Suprapubic skin (tissue), 4 donors: ENCODE measurements around the gene TBC1D1. TPM values are rescaled to one million over a fixed set of nuclear protein-coding genes. Genes with fewer than 3 reads are reported as not detected.
"Not testable (repeated sequence)": the region's sequence is repeated elsewhere in the genome, so short reads cannot be mapped to it uniquely, and the experiment has no call there.

Source experiments
- DNase-seq, 2 donors: peaks; one replicate each; pipeline ENCODE4 v3.0.0-alpha.2; 2019; ENCODE audit warnings: low spot score in 2 of 2
- H3K27ac ChIP-seq: fragments of 200-600 bp; sonication (generic); one replicate; pipeline ENCODE4 v1.5.1; 2019
- H3K27me3 ChIP-seq: fragments of 200-600 bp; sonication (generic); one replicate; pipeline ENCODE4 v1.5.1; 2019
- H3K36me3 ChIP-seq: fragments of 200-600 bp; sonication (generic); one replicate; pipeline ENCODE4 v1.5.1; 2019
- H3K4me1 ChIP-seq: fragments of 200-600 bp; sonication (generic); one replicate; pipeline ENCODE4 v1.5.1; 2019
- H3K4me3 ChIP-seq: fragments of 200-600 bp; sonication (generic); one replicate; pipeline ENCODE4 v1.5.1; 2019; ENCODE audit warnings: mild to moderate bottlenecking
- H3K9me3 ChIP-seq: fragments of 200-600 bp; sonication (generic); one replicate; pipeline ENCODE4 v1.5.1; 2019
- EP300 ChIP-seq: sonication (generic); formaldehyde crosslinking; IDR thresholded peaks from one replicate; pipeline ENCODE4 v1.6.1; 2017; ENCODE audit warnings: antibody characterized with exemption
- POLR2A ChIP-seq, 2 donors: fragments of 450-650 bp; IDR thresholded peaks; one replicate each; pipeline ENCODE4 v1.6.1; 2017; ENCODE audit warnings: antibody characterized with exemption in 2 of 2, mild to moderate bottlenecking in 2 of 2, moderate library complexity in 2 of 2
- POLR2AphosphoS5 ChIP-seq, 3 donors: sonication (generic); formaldehyde crosslinking; IDR thresholded peaks; one replicate each; pipeline ENCODE4 v1.6.1; 2017; ENCODE audit warnings: antibody characterized with exemption in 3 of 3
- WGBS: methylation state at CpG from one replicate; pipeline ENCODE4 v1.1.5; 2018; 5-methylcytosine and 5-hydroxymethylcytosine counted together
- total RNA-seq, 4 donors: library from RNA; depleted of rRNA; stranded (reverse); fragments of >200 nt; gene quantifications; one replicate each; pipeline ENCODE4 v1.1.0, GENCODE V29; 2016
- TF ChIP-seq, protein P1 (sequence below), 2 donors: fragments of 200-600 bp in 1 of 2; fragments of 450-650 bp in 1 of 2; sonication (generic) in 1 of 2; IDR thresholded peaks; one replicate each; pipeline ENCODE4 v1.5.1; 2016 to 2019; ENCODE audit warnings: antibody characterized with exemption in 2 of 2, mild to moderate bottlenecking in 1 of 2, moderate library complexity in 1 of 2

Gene TBC1D1
- total RNA-seq, 4 donors from 2014 or later: 16.3 to 32.0 (median 22.2) TPM

DNA sequence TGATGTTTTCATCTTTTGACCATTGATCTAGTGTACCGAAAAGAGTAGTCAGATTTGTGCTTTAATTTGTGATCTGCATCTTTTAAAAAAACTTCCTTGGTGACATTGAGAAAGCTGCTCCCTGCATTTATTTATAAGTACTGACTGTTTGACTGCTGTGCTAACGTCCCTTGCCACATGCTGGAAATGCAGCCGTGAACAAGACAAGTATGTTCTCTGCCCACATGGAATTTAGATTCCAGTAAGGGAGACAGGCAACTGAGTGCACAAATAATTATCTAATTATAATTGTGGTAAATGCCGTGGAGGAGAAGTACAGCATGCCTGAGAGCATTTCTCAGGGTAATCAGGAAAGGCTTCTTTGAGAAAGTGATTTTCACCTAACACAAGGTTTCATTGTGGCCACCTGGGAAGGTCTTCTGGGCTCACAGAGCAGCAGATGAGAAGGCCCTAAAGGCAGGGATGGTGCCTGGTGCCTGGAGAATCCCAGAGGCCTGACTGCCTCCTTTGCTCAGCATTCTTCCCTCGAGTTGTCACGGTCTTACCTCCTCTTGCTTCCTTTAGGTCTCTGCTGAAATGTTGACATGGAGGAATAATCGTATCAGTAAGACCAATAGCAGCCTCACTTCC lies 125.1 kb downstream of the TBC1D1 start:
- no peaks in the 10 kb centered on the region for H3K4me1 ChIP-seq
- H3K27ac ChIP-seq: no peak overlapping the region
- no peaks in the 10 kb centered on the region for H3K27me3 ChIP-seq
- 78% methylated on average over 7 of the region's 7 CpGs for WGBS
- no peak overlapping the region for H3K4me3 ChIP-seq
- DNase-seq: no peak
- H3K9me3 ChIP-seq: no peaks in the 10 kb centered on the region
- TF ChIP-seq EP300: no peak
- no peak for TF ChIP-seq POLR2AphosphoS5 (IDR thresholded peaks at IDR 0.05)
- TF ChIP-seq POLR2A (IDR thresholded peaks at IDR 0.05): no peak
- TF ChIP-seq, protein P1, sequence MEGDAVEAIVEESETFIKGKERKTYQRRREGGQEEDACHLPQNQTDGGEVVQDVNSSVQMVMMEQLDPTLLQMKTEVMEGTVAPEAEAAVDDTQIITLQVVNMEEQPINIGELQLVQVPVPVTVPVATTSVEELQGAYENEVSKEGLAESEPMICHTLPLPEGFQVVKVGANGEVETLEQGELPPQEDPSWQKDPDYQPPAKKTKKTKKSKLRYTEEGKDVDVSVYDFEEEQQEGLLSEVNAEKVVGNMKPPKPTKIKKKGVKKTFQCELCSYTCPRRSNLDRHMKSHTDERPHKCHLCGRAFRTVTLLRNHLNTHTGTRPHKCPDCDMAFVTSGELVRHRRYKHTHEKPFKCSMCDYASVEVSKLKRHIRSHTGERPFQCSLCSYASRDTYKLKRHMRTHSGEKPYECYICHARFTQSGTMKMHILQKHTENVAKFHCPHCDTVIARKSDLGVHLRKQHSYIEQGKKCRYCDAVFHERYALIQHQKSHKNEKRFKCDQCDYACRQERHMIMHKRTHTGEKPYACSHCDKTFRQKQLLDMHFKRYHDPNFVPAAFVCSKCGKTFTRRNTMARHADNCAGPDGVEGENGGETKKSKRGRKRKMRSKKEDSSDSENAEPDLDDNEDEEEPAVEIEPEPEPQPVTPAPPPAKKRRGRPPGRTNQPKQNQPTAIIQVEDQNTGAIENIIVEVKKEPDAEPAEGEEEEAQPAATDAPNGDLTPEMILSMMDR (IDR thresholded peaks at IDR 0.05): no peak
- peaks cover 13% of the 10 kb centered on the region for H3K36me3 ChIP-seq

- H3K36me3 ChIP-seq: peaks cover 19% of the 10 kb centered on the region
- no peak overlapping the region for H3K4me3 ChIP-seq
- DNase-seq: no peak
- no peaks in the 10 kb centered on the region for H3K4me1 ChIP-seq
- TF ChIP-seq EP300: no peak
- TF ChIP-seq POLR2AphosphoS5 (IDR thresholded peaks at IDR 0.05): no peak
- no peak for TF ChIP-seq POLR2A (IDR thresholded peaks at IDR 0.05)
- TF ChIP-seq, protein P1 (IDR thresholded peaks at IDR 0.05): no peak
- no peaks in the 10 kb centered on the region for H3K9me3 ChIP-seq
- H3K27ac ChIP-seq: no peak overlapping the region
- no peaks in the 10 kb centered on the region for H3K27me3 ChIP-seq
- 95% methylated on average over 2 of the region's 2 CpGs for WGBS
These were observed 125.8 kb downstream of the TBC1D1 start for GRCh38 chr4:38016698-38017097.

DNA sequence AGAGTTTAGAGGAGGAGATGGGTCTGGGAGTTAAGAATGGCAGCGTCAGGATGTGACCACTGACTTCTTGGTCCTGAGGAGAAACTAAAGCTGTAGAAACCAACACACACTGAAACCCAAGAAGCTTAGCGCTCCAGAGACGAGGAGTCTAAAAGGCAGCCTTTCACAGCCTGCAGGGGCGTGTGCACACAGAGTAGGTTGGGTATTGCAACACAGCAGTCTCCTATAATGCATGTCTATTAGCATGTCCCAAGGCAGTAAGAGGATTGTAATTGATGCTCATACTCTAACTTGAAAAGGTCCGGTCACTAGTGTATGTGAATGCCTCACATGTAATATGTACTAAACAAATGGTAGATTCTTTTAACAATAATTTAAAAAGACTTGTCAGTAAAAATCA lies 126.7 kb downstream of the TBC1D1 start:
- TF ChIP-seq EP300 (no peak), POLR2A (IDR thresholded peaks at IDR 0.05) (no peak), POLR2AphosphoS5 (IDR thresholded peaks at IDR 0.05) (no peak)
- TF ChIP-seq, protein P1 (IDR thresholded peaks at IDR 0.05): no peak
- 84% methylated on average over 5 of the region's 5 CpGs for WGBS
- no peak for DNase-seq
- no peaks in the 10 kb centered on the region for H3K27me3 ChIP-seq
- H3K9me3 ChIP-seq: no peaks in the 10 kb centered on the region
- H3K4me3 ChIP-seq: no peak overlapping the region
- no peaks in the 10 kb centered on the region for H3K4me1 ChIP-seq
- peaks cover 19% of the 10 kb centered on the region for H3K36me3 ChIP-seq
- H3K27ac ChIP-seq: no peak overlapping the region

DNA sequence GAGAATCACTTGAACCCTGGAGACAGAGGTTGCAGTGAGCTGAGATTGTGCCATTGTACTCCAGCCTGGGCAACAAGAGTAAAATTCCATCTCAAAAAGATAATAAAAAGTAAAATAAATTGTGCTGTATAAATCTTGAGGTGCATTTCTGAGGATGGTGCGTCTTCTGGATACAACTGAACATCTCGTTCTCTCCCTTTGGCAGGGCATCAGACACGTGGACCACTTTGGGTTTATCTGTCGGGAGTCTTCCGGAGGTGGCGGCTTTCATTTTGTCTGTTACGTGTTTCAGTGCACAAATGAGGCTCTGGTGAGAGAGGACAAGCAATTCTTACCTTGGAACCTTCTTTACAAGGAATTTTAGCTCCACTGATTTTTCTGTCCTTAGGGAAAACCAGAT lies 129.5 kb downstream of the TBC1D1 start:
- Histone ChIP-seq H3K36me3 (peaks cover 13% of the 10 kb centered on the region), H3K4me3 (no peak overlapping the region), H3K27ac (no peak overlapping the region), H3K4me1 (no peaks in the 10 kb centered on the region), H3K9me3 (no peaks in the 10 kb centered on the region), H3K27me3 (no peaks in the 10 kb centered on the region)
- WGBS: 96% methylated on average over 7 of the region's 7 CpGs
- no peak for TF ChIP-seq POLR2A (IDR thresholded peaks at IDR 0.05)
- no peak for TF ChIP-seq POLR2AphosphoS5 (IDR thresholded peaks at IDR 0.05)
- no peak for TF ChIP-seq EP300
- TF ChIP-seq, protein P1 (IDR thresholded peaks at IDR 0.05): no peak
- DNase-seq: no peak

GRCh38 chr4:38020961-38021360 lies 130.1 kb downstream of the TBC1D1 start:
- not testable (repeated sequence) for H3K27me3 ChIP-seq, H3K4me3 ChIP-seq, H3K27ac ChIP-seq, H3K9me3 ChIP-seq, H3K4me1 ChIP-seq, DNase-seq
- 96% methylated on average over 4 of the region's 4 CpGs for WGBS
- peaks cover 11% of the 10 kb centered on the region for H3K36me3 ChIP-seq

DNA sequence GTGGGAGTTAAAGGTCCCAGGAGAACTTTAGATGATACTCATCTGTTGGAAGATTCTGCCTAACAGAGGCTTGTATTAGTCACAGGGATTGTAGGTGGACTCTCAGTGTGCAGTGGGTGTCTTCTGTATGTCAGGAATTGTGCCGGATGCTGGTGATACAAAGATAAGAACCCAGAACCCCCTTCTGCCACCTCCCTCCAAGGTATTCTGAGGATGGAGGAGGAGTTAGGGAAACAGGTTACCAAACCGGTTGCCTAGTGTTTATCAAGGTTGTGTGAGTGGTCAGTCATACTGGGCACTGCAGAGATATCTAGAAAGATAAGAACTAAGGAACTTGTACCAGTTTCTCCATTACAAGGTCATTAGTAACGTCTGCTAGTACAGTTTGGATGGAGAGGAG lies 130.9 kb downstream of the TBC1D1 start:
- H3K9me3 ChIP-seq: no peaks in the 10 kb centered on the region
- H3K36me3 ChIP-seq: peaks cover 11% of the 10 kb centered on the region
- no peak for DNase-seq
- H3K27ac ChIP-seq: no peak overlapping the region
- no peaks in the 10 kb centered on the region for H3K4me1 ChIP-seq
- no peak overlapping the region for H3K4me3 ChIP-seq
- no peaks in the 10 kb centered on the region for H3K27me3 ChIP-seq
- TF ChIP-seq EP300: no peak
- TF ChIP-seq POLR2A (IDR thresholded peaks at IDR 0.05): no peak
- TF ChIP-seq POLR2AphosphoS5 (IDR thresholded peaks at IDR 0.05): no peak
- TF ChIP-seq, protein P1 (IDR thresholded peaks at IDR 0.05): no peak
- 87% methylated on average over 3 of the region's 3 CpGs for whole genome bisulfite sequencing
